T-cell (primary cell): ENCODE results near the gene TMPRSS11A. TPM values are rescaled to one million over a fixed set of nuclear protein-coding genes. Genes with fewer than 3 reads are reported as not detected.

Experiments used
- ATAC-seq, 4 experiments: fragments of 200-7000 bp in 3 of 4; fragments of 150-1000 bp in 1 of 4; cut with Tn5 transposase; replicated peaks in 1 of 4; 1 replicate in 3 of 4; 2 replicates in 1 of 4; pipeline ENCODE4 v1.10.0; 2021; ENCODE audit warnings: moderate library complexity in 3 of 4, mild to moderate bottlenecking in 2 of 4, moderate number of reproducible peaks in 1 of 4
- CTCF ChIA-PET, 2 donors: fragments of 300-600 bp; sonication (Branson Sonifier 250); formaldehyde crosslinking; loops; one replicate each; lab custom pipeline; 2022; ENCODE audit warnings: antibody characterized with exemption in 2 of 2; lab: Charles Lee
- POLR2A ChIA-PET, 2 donors: fragments of 300-600 bp; sonication (Branson Sonifier 250); formaldehyde crosslinking; loops; one replicate each; lab custom pipeline; 2022; ENCODE audit warnings: antibody characterized with exemption in 2 of 2; lab: Charles Lee
- DNase-seq, 35 experiments: peaks; one replicate each; pipeline versions ENCODE4 v3.0.0 to v3.0.0-alpha.2; 2013 to 2023
- H3K27ac ChIP-seq: one replicate; pipeline ENCODE4 v1.5.1; 2013; ENCODE audit warnings: low read length
- H3K27me3 ChIP-seq, 2 experiments: replicated peaks in 1 of 2; 1 replicate in 1 of 2; 2 replicates in 1 of 2; pipeline versions ENCODE4 v1.6.1 to v1.7.0; 2013; ENCODE audit warnings: low read length in 1 of 2, mixed read lengths in 1 of 2; ENCODE audit not compliant: control insufficient read depth in 2 of 2, insufficient read depth in 2 of 2; ENCODE audit errors: extremely low read depth in 1 of 2
- H3K36me3 ChIP-seq, 2 donors: 1 replicate in 1 of 2; 2 replicates in 1 of 2; pipeline versions ENCODE4 v1.6.1 to v1.7.0; 2013; ENCODE audit warnings: low read length in 1 of 2; ENCODE audit not compliant: control insufficient read depth in 2 of 2, insufficient read depth in 1 of 2; ENCODE audit errors: extremely low read depth in 1 of 2
- H3K4me1 ChIP-seq, 2 experiments: 1 replicate in 1 of 2; 2 replicates in 1 of 2; pipeline versions ENCODE4 v1.6.1 to v1.7.0; 2013; ENCODE audit warnings: low read length in 2 of 2, mixed read lengths in 1 of 2; ENCODE audit not compliant: insufficient read depth in 2 of 2, control insufficient read depth in 1 of 2; ENCODE audit errors: extremely low read depth in 1 of 2
- H3K4me3 ChIP-seq, 2 donors: 1 replicate in 1 of 2; 2 replicates in 1 of 2; pipeline versions ENCODE4 v1.5.1 to v1.7.0; 2013; ENCODE audit warnings: mild to moderate bottlenecking in 2 of 2, low read length in 1 of 2, moderate library complexity in 1 of 2; ENCODE audit not compliant: control insufficient read depth in 1 of 2; ENCODE audit errors: extremely low read depth in 1 of 2
- H3K9me3 ChIP-seq: 2 replicates; pipeline ENCODE4 v1.7.0; 2013
- H3K27ac Mint-ChIP-seq, 2 donors: one replicate each; pipeline ENCODE4 v1.8.0; 2020 to 2021; ENCODE audit warnings: mild to moderate bottlenecking in 2 of 2, mixed read lengths in 2 of 2
- H3K27me3 Mint-ChIP-seq, 2 donors: one replicate each; pipeline ENCODE4 v1.8.0; 2021 to 2022; ENCODE audit warnings: mixed read lengths in 2 of 2
- H3K36me3 Mint-ChIP-seq: one replicate; pipeline ENCODE4 v1.8.0; 2021; ENCODE audit warnings: mixed read lengths
- H3K4me1 Mint-ChIP-seq, 3 donors: one replicate each; pipeline ENCODE4 v1.8.0; 2020 to 2022; ENCODE audit warnings: mixed read lengths in 3 of 3, mild to moderate bottlenecking in 1 of 3
- H3K4me3 Mint-ChIP-seq, 3 donors: one replicate each; pipeline ENCODE4 v1.8.0; 2020 to 2022; ENCODE audit warnings: mild to moderate bottlenecking in 3 of 3, mixed read lengths in 3 of 3, moderate library complexity in 3 of 3
- H3K9me3 Mint-ChIP-seq, 3 donors: one replicate each; pipeline ENCODE4 v1.8.0; 2020 to 2022; ENCODE audit warnings: mixed read lengths in 3 of 3
- WGBS: methylation state at CpG from one replicate; pipeline ENCODE4 v1.1.5; 2013; ENCODE audit warnings: missing lambda C conversion rate; ENCODE audit not compliant: insufficient coverage; 5-methylcytosine and 5-hydroxymethylcytosine counted together
- total RNA-seq, 35 experiments: library from RNA in 6 of 35; stranded (reverse) in 6 of 35; fragments of 120-200 nt in 1 of 35; gene quantifications; one replicate each; pipeline versions ENCODE4 v1.2.1 to v1.2.4 and lab custom pipeline; 2013 to 2026

The TMPRSS11A gene
- total RNA-seq, 5 donors from 2014 or later (not counting 1 experiment from before 2014, with no cell fraction given), result not detected

DNA sequence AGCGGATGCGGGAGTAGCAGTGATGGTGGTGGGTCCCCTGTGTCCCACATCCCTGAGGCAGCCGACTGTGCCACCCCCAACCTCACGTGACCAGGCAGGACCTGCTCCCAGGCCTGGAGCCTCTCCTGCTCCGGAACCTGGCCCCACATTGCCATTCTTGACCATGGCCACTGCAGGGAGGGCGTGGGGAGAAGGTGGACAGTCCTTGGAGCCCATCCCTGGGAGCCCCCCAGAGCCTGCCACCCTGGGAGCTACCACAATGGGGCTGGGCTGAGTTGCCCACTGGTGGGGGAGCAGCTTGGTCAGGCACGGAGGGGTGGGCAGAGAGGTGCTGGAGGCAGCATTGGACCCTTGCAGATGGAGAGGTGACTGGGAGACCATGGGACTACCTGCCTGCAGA lies 36.8 kb downstream of the TMPRSS11A start:
- H3K27me3 Mint-ChIP-seq, result no peaks in the 10 kb centered on the region
- peaks cover 0 to 5% of the 10 kb centered on the region in 2 experiments for H3K27me3 ChIP-seq
- POLR2A ChIA-PET, result no interaction called here
- no peak overlapping the region for H3K27ac ChIP-seq
- no peaks in the 10 kb centered on the region for H3K9me3 ChIP-seq
- no peak overlapping the region for H3K4me3 Mint-ChIP-seq
- WGBS, result 80% methylated on average over 2 of the region's 7 CpGs
- CTCF ChIA-PET, result no interaction called here
- no peaks in the 10 kb centered on the region for H3K4me1 Mint-ChIP-seq
- ATAC-seq (no peak), DNase-seq (no peak)
- no peak overlapping the region for H3K27ac Mint-ChIP-seq
- no peaks in the 10 kb centered on the region for H3K36me3 Mint-ChIP-seq
- H3K4me1 ChIP-seq, result no peaks in the 10 kb centered on the region
- no peaks in the 10 kb centered on the region for H3K36me3 ChIP-seq
- H3K9me3 Mint-ChIP-seq, result peaks cover 4 to 7% (median 4%) of the 10 kb centered on the region in 3 donors
- no peak overlapping the region for H3K4me3 ChIP-seq

DNA sequence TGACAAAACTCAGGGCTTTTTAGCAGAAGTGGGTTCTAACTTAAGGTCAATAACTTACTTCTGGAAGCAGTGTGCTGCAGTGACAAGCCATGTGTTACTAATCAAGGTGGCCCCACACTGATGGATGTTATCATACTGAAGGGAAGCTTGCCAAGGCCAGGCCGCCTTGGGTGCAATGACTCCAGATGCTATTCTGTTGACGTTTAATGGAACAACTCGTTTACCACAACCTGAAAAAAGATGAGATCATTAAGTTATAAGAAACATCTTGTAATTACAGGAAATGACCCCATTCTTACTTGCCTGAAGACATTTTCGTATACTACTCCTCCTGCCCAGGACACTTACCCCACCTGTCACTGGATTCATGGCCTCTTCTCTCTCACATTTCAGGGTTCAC lies 40.6 kb downstream of the TMPRSS11A start:
- Mint-ChIP-seq H3K4me3 (no peak overlapping the region), H3K27ac (no peak overlapping the region), H3K27me3 (peaks cover 0 to 3% of the 10 kb centered on the region in 2 donors), H3K36me3 (no peaks in the 10 kb centered on the region), H3K4me1 (no peaks in the 10 kb centered on the region), H3K9me3 (peaks cover 4 to 7% (median 4%) of the 10 kb centered on the region in 3 donors)
- Histone ChIP-seq H3K4me3 (no peak overlapping the region), H3K36me3 (no peaks in the 10 kb centered on the region), H3K27me3 (peaks cover 0 to 5% of the 10 kb centered on the region in 2 experiments), H3K27ac (no peak overlapping the region), H3K9me3 (no peaks in the 10 kb centered on the region), H3K4me1 (no peaks in the 10 kb centered on the region)
- DNase-seq (no peak), ATAC-seq (no peak)
- no CpG with 5 or more reads among the region's 4 CpGs for WGBS
- POLR2A ChIA-PET, result no interaction called here
- CTCF ChIA-PET, result no interaction called here

DNA sequence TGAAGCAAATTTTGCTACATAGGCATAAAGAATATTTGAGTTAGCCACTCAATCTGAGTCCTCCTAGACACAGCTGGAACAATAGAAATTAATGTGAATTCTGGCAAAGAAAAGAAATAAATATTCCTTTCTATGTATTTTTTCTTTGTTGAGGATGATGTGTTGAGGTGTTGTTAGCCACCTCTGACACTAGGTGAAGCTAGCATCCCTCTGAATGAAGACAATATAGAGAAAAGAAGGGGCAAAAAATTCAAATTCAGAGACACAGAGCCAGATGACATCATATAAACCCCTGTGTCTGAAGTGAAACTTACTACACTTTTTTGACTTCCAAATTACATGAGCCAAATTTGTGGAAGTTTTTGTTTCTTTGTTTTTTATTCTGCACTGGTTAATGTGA lies 44.9 kb downstream of the TMPRSS11A start:
- Histone ChIP-seq H3K27me3 (no peaks in the 10 kb centered on the region), H3K36me3 (no peaks in the 10 kb centered on the region), H3K4me1 (no peaks in the 10 kb centered on the region), H3K9me3 (no peaks in the 10 kb centered on the region), H3K27ac (no peak overlapping the region), H3K4me3 (no peak overlapping the region)
- CTCF ChIA-PET, result no interaction called here
- POLR2A ChIA-PET, result no interaction called here
- ATAC-seq (no peak), DNase-seq (no peak)
- H3K36me3 Mint-ChIP-seq, result no peaks in the 10 kb centered on the region
- H3K4me1 Mint-ChIP-seq, result no peaks in the 10 kb centered on the region
- H3K9me3 Mint-ChIP-seq, result no peaks in the 10 kb centered on the region
- no peak overlapping the region for H3K4me3 Mint-ChIP-seq
- H3K27ac Mint-ChIP-seq, result no peak overlapping the region
- peaks cover 0 to 7% of the 10 kb centered on the region in 2 donors for H3K27me3 Mint-ChIP-seq

DNA sequence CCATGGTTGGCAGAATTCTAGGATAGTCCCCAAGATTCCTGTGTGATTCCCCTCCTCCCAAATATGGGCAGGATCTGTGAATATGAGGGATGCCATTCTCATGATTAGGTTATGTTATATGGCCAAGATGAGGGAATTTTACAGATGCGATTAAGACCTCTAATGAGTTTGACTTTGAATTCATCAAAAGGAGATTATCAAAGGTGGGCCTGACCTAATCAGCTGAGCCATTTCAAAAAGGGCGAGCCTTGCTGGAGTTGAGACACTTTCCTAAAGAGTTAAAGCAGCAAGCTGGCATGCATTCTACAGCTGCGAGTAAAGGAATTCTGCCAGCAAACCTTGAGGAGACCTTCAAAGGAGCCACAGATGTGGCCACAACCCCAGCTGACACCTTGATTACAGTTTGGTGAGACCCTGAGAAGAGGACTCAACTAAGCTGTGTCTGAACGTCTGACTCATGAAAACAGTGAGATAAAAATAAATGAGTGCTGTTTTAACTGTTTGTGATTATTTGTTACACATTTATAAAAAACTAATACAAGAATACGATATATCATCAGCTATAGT lies 47.8 kb downstream of the TMPRSS11A start:
- CTCF ChIA-PET, result no interaction called here
- WGBS, result 49% methylated on average over 3 of the region's 5 CpGs

DNA sequence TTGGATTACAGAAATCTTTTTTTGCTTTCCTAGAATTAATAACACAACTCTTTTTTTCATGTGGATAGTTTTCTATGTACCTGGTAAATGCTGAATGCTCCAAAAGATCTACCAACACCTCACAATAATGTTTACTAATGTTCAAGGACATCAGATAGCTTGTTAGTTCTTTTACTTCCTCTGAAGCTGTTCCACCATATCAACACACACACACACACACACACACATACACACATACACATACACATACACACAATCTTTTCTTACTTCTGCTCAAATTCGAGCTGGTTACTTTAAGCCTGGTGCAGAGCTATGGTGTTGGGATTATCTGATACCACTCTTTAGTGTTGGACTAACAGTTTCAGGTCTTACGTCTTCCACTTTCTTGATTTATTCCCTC lies 51.2 kb downstream of the TMPRSS11A start:
- H3K4me1 Mint-ChIP-seq, result no peaks in the 10 kb centered on the region
- H3K9me3 ChIP-seq, result no peaks in the 10 kb centered on the region
- H3K9me3 Mint-ChIP-seq, result no peaks in the 10 kb centered on the region
- peaks cover 0 to 9% of the 10 kb centered on the region in 2 donors for H3K27me3 Mint-ChIP-seq
- peaks cover 0 to 3% of the 10 kb centered on the region in 2 experiments for H3K27me3 ChIP-seq
- WGBS, result no CpG with 5 or more reads among the region's 2 CpGs
- H3K4me3 ChIP-seq, result no peak overlapping the region
- no peak overlapping the region for H3K27ac ChIP-seq
- CTCF ChIA-PET, result interaction anchor here (0.5 kb wide), 2 partner anchors 730 to 962 kb away, joined by 3 to 9 read pairs; no protein-coding TSS in a partner anchor
- no peak for ATAC-seq
- H3K36me3 Mint-ChIP-seq, result no peaks in the 10 kb centered on the region
- POLR2A ChIA-PET, result no interaction called here
- H3K4me1 ChIP-seq, result no peaks in the 10 kb centered on the region
- no peak overlapping the region for H3K27ac Mint-ChIP-seq
- H3K4me3 Mint-ChIP-seq, result no peak overlapping the region
- H3K36me3 ChIP-seq, result no peaks in the 10 kb centered on the region
- DNase-seq, result no peak

More for the DNA sequence above, 47.8 kb downstream of the TMPRSS11A start:
- no peaks in the 10 kb centered on the region for H3K27me3 ChIP-seq
- DNase-seq (no peak), ATAC-seq (no peak)
- Mint-ChIP-seq H3K27ac (no peak overlapping the region), H3K36me3 (no peaks in the 10 kb centered on the region), H3K4me3 (no peak overlapping the region), H3K4me1 (no peaks in the 10 kb centered on the region), H3K27me3 (peaks cover 0 to 12% of the 10 kb centered on the region in 2 donors), H3K9me3 (no peaks in the 10 kb centered on the region)
- H3K4me1 ChIP-seq, result no peaks in the 10 kb centered on the region
- no peaks in the 10 kb centered on the region for H3K9me3 ChIP-seq
- H3K27ac ChIP-seq, result no peak overlapping the region
- H3K4me3 ChIP-seq, result no peak overlapping the region
- POLR2A ChIA-PET, result no interaction called here
- no peaks in the 10 kb centered on the region for H3K36me3 ChIP-seq

DNA sequence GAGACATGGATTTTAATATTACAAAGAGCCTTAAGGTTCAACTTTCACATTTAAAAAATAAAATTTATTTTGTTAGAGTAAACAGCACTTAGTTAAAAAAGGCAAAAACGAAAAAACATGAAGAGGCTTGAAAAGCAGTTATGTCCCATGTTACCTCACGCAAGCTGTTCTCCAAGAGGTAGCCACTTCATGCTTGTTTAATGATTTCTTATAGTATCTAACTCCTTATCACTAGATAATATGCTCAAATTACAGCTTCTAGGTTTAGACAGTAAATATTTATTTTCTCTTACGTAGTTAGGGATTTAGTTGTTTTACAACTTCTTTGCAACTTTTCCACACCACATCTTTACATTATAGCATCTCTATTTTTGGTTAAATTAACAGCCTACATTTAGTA lies 51.7 kb downstream of the TMPRSS11A start:
- Mint-ChIP-seq H3K27ac (no peak overlapping the region), H3K9me3 (no peaks in the 10 kb centered on the region), H3K36me3 (no peaks in the 10 kb centered on the region), H3K27me3 (peaks cover 0 to 9% of the 10 kb centered on the region in 2 donors), H3K4me1 (no peaks in the 10 kb centered on the region), H3K4me3 (no peak overlapping the region)
- no peaks in the 10 kb centered on the region for H3K36me3 ChIP-seq
- H3K27me3 ChIP-seq, result peaks cover 0 to 3% of the 10 kb centered on the region in 2 experiments
- ChIA-PET POLR2A (no interaction called here), CTCF (interaction anchor here in 1 of 2 donors (2.8 kb wide), 1 partner anchor 362 kb away, joined by 8 read pairs; no protein-coding TSS in a partner anchor)
- H3K9me3 ChIP-seq, result no peaks in the 10 kb centered on the region
- DNase-seq (no peak), ATAC-seq (no peak)
- WGBS, result no CpG with 5 or more reads among the region's 3 CpGs
- no peak overlapping the region for H3K4me3 ChIP-seq
- H3K4me1 ChIP-seq, result no peaks in the 10 kb centered on the region
- H3K27ac ChIP-seq, result no peak overlapping the region
